GM21423 (cell line): Measurements from ENCODE around the gene SLC45A2.
A peak's percentile ranks its signal among the peaks of the same experiment; 100 is the strongest.
"Not testable (repeated sequence)": the region's sequence is repeated elsewhere in the genome, so short reads cannot be mapped to it uniquely, and the experiment has no call there.

ENCODE experiments used
- ATAC-seq: cut with Tn5 transposase; IDR thresholded peaks from one replicate; pipeline ENCODE4 v1.9.1; 2021; ENCODE audit warnings: mild to moderate bottlenecking, moderate library complexity; ENCODE audit not compliant: unreplicated experiment

SLC45A2 gene

GRCh38 chr5:33969572-33970452, 14.7 kb downstream of the SLC45A2 start:
- peak; percentile 65 for ATAC-seq

DNA sequence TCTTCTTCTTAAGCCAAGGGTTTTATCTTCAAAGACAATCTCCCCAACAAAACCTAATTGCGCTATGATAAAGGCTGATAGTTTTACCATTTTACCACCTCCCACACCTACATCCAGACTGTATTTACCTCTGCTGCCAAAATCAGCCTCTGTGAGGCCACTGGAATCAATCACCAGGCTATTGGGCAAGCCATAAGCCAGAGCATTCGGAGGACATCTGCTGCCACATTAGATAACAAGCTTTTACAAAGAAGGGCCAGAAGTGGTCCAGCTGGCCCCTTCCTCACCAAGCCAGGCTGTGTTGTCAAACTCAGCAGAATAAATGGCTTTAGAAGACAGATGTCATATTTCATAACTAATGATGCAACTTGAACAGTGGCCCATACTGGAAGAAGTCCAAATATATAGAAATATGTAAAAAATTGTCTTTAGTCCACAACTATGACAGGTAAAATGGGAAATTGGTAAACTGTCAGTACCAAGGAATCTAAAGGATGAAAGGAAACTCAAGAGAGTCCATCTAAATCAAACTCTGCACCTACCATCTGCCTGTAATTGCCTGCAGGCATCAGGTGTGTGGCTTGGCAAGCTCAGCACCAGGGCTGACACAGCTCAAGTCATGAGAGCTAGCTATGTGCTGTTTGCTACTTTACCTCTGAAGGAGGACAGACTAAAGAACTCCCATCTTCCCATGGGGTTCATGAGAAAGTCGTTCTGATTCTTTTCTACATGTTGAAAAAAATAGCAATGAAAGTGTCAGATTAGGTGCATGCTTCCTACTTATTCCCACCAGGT, 16.1 kb downstream of the SLC45A2 start:
- ATAC-seq: no peak

- no peak for ATAC-seq
Measured at GRCh38 chr5:33966805-33967204, 17.7 kb downstream of the SLC45A2 start.

DNA sequence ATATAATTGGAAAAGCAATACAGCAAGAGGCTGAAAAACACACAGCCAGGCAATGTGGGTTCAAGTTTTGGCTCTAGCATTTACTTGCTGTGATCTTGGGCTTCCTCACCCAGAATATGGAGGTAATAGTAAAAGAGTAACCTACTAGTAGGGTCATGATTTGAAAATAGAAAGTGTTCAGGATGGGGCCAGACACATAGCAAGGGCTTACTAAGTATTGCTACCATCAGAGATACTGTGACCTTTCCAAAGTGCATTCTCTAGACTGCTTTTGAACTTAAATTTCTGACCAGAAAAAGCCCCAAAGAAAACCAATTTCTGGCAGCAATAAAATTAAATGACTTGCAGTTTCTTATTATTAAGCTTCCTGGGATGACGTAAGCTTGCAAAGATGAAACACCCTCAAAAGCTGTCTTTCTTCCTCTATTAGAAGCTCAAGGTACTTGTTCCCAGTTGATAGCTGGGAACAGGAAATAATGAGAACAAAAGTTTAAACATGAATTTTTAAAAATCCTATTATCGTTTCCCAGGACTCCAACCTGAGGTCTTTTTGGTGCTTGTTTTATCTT, 20.3 kb downstream of the SLC45A2 start:
- ATAC-seq: no peak

GRCh38 chr5:33958176-33958575, 26.3 kb downstream of the SLC45A2 start:
- no peak for ATAC-seq

- no peak for ATAC-seq
Measured at GRCh38 chr5:33957577-33958150, 26.8 kb downstream of the SLC45A2 start.

DNA sequence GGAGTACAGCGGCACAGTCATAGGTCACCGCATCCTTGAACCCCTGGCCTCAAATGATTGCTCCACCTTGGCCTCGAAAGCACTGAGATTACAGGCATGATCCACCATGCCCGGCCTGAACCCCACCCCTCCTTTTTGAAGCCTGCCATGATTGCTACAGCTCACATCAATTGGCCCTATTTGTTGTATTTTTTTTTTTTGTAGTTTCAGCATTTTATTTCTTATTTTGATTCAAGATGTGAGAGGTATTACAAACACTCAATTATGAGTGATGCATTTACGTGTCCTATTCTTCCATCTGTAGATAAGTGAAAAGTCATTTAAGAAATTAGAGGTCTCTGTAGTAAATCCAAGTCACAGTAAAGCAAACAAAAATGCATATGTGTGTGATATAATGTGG, 32.3 kb downstream of the SLC45A2 start:
- not testable (repeated sequence) for ATAC-seq

- no peak for ATAC-seq
Measured at GRCh38 chr5:33944543-33945132, 39.9 kb downstream of the SLC45A2 start.

DNA sequence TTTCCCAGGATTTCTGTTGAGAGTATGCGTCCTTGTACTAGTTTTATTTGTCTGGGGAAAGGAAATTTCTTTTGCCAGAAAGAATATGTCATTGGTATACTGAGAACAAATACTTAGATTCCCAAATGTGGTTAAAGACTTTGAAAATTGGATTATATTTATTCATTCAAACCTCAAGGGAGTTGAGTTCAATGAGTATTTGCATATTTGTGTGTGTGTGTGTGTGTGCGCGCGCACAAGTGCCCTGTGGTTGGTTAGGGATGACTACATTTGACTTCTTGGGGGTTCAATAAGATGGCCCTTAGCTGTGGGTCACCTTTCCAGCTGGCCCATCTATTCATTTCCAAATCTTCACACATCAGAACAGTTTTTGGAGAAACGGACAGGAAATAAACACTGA, 43.4 kb downstream of the SLC45A2 start:
- ATAC-seq: no peak

GRCh38 chr5:33939556-33940262, 44.8 kb downstream of the SLC45A2 start:
- ATAC-seq: no peak

DNA sequence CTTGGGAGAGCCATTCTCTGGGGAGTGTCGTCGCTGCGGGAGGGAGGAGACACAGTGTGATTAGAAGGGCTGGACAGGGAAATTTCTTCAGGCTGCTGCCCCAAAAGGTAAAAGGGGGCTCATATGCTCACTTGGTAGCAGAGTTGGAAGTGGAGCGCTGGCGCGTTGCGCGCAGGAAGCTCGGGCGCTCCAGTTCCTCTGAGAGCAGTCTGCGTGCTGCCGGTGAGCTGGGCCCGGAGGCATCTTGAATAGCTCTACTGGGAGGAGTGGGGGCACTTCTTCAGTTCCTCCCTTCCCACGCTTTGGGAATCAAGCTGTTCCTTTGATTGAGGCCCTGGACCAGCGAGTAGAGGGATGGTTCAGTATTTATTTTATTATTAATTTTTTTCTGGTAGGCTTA, 45.6 kb downstream of the SLC45A2 start:
- ATAC-seq: no peak

- ATAC-seq: no peak
Measured at GRCh38 chr5:33938507-33938796, 46.0 kb downstream of the SLC45A2 start.

DNA sequence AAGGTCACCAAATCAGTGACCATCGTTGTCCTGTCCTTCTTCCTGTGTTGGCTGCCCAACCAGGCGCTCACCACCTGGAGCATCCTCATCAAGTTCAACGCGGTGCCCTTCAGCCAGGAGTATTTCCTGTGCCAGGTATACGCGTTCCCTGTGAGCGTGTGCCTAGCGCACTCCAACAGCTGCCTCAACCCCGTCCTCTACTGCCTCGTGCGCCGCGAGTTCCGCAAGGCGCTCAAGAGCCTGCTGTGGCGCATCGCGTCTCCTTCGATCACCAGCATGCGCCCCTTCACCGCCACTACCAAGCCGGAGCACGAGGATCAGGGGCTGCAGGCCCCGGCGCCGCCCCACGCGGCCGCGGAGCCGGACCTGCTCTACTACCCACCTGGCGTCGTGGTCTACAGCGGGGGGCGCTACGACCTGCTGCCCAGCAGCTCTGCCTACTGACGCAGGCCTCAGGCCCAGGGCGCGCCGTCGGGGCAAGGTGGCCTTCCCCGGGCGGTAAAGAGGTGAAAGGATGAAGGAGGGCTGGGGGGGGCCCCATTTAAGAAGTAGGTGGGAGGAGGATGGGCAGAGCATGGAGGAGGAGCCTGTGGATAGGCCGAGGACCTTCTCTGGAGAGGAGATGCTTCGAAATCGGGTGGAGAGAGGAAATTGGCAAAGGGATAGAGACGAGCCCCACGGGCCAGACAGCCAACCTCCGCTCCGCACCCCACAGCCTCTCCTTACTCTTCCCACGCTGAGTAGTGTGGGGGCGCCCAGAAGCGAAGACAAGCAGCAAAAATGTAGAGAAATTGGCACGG, 46.6 kb downstream of the SLC45A2 start:
- ATAC-seq: no peak

DNA sequence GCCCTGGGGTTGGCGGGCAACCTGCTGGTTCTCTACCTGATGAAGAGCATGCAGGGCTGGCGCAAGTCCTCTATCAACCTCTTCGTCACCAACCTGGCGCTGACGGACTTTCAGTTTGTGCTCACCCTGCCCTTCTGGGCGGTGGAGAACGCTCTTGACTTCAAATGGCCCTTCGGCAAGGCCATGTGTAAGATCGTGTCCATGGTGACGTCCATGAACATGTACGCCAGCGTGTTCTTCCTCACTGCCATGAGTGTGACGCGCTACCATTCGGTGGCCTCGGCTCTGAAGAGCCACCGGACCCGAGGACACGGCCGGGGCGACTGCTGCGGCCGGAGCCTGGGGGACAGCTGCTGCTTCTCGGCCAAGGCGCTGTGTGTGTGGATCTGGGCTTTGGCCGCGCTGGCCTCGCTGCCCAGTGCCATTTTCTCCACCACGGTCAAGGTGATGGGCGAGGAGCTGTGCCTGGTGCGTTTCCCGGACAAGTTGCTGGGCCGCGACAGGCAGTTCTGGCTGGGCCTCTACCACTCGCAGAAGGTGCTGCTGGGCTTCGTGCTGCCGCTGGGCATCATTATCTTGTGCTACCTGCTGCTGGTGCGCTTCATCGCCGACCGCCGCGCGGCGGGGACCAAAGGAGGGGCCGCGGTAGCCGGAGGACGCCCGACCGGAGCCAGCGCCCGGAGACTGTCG, 47.3 kb downstream of the SLC45A2 start:
- no peak for ATAC-seq

DNA sequence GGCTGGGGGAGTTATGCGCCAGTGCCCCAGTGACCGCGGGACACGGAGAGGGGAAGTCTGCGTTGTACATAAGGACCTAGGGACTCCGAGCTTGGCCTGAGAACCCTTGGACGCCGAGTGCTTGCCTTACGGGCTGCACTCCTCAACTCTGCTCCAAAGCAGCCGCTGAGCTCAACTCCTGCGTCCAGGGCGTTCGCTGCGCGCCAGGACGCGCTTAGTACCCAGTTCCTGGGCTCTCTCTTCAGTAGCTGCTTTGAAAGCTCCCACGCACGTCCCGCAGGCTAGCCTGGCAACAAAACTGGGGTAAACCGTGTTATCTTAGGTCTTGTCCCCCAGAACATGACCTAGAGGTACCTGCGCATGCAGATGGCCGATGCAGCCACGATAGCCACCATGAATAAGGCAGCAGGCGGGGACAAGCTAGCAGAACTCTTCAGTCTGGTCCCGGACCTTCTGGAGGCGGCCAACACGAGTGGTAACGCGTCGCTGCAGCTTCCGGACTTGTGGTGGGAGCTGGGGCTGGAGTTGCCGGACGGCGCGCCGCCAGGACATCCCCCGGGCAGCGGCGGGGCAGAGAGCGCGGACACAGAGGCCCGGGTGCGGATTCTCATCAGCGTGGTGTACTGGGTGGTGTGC, 48.0 kb downstream of the SLC45A2 start, which contains the start of gene RXFP3:
Gene RXFP3 (plus strand): TSS at position 6 of the 636 bp plus-strand sequence. CDS start 355 bp downstream, at position 361.
- no peak for ATAC-seq

GRCh38 chr5:33936004-33936380, 48.5 kb downstream of the SLC45A2 start:
- peak; percentile 39 for ATAC-seq

- ATAC-seq: peak; percentile 16
Measured at GRCh38 chr5:33934176-33934575, 50.3 kb downstream of the SLC45A2 start.

DNA sequence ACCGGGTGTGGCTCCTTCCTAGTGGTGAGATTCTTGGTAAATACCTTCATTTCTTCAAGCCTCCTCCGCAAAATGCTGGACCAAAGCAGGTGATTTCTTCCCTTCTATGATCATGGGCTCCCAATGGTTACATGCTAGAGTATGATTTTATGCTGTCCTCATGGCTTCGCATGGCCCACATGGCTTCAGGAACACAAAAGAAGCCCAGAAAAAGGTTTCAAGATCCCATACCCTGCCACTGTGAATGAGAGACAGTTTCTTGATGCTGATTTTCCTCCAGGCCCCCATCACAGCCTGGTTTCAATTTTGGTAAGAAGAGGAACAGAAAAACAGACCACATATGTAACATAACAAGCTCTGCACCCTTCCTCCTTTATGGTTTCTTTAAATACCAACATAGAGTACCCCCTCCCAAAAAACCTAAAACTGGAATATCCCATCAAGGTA, 50.7 kb downstream of the SLC45A2 start:
- ATAC-seq: peak; percentile 85
